ENCODE data around the gene GBGT1.

GBGT1 gene

GRCh38 chr9:133122605-133122934, 41.1 kb downstream of the GBGT1 start:
- H3K9ac ChIP-seq (ENCODE audit: low read length): no peak overlapping the region
- WGBS (ENCODE audit: extremely low coverage, insufficient coverage, insufficient read length): no CpG with 5 or more reads among the region's 4 CpGs

GRCh38 chr9:133121915-133122550, 41.7 kb downstream of the GBGT1 start:
- peaks cover 5% of the 10 kb centered on the region for H3K79me1 ChIP-seq (ENCODE audit: low read length)
- peak in 1 of 2 donors; percentile 22 for DNase-seq
- H2BK5ac ChIP-seq (ENCODE audit: low read depth, low read length, poor library complexity): no peak overlapping the region
- no peak overlapping the region for H2AFZ ChIP-seq (ENCODE audit: insufficient read depth, low read length, poor library complexity)
- H4K8ac ChIP-seq (ENCODE audit: low read depth, low read length): no peak overlapping the region
- H2BK12ac ChIP-seq (ENCODE audit: low read length): no peak overlapping the region
- peaks cover 5% of the 10 kb centered on the region for H3K9me3 ChIP-seq (ENCODE audit: insufficient read depth, low read depth, low read length)
- H3K27ac ChIP-seq (ENCODE audit: low read depth, low read length): no peak overlapping the region
- no peak overlapping the region for H2AK5ac ChIP-seq (ENCODE audit: low read length)
- no peaks in the 10 kb centered on the region for H3K36me3 ChIP-seq (ENCODE audit: control insufficient read depth in 1 of 2, insufficient read depth in 2 of 2, low read length in 2 of 2)
- H2BK120ac ChIP-seq (ENCODE audit: insufficient read depth, low read length, poor library complexity): no peak overlapping the region
- no peak overlapping the region for H4K91ac ChIP-seq (ENCODE audit: low read depth, low read length)
- H3K4ac ChIP-seq (ENCODE audit: low read depth, low read length): no peak overlapping the region
- H3K4me1 ChIP-seq (ENCODE audit: control insufficient read depth in 1 of 2, insufficient read depth in 2 of 2, low read length in 2 of 2): peaks cover 25 to 26% of the 10 kb centered on the region in 2 experiments
- H3K4me3 ChIP-seq (ENCODE audit: low read depth, low read length): no peak overlapping the region
- peaks cover 6% of the 10 kb centered on the region for H3K79me2 ChIP-seq (ENCODE audit: control insufficient read depth, insufficient read depth, low read length, poor library complexity)
- no peak overlapping the region for H3K14ac ChIP-seq (ENCODE audit: low read length)
- no peak overlapping the region for H3K23ac ChIP-seq (ENCODE audit: low read length)
- no peak overlapping the region for H4K12ac ChIP-seq (ENCODE audit: low read depth, low read length)
- H3K18ac ChIP-seq (ENCODE audit: low read length): no peak overlapping the region
- H3K9ac ChIP-seq (ENCODE audit: low read length): no peak overlapping the region
- no peak overlapping the region for H3K4me2 ChIP-seq (ENCODE audit: low read length)
- no CpG with 5 or more reads among the region's 8 CpGs for WGBS (ENCODE audit: extremely low coverage, insufficient coverage, insufficient read length)
- no peaks in the 10 kb centered on the region for H3K27me3 ChIP-seq (ENCODE audit: insufficient read depth, low read length)

More at GRCh38 chr9:133122605-133122934, 41.1 kb downstream of the GBGT1 start:
- Histone ChIP-seq H3K4me1 (ENCODE audit: control insufficient read depth in 1 of 2, insufficient read depth in 2 of 2, low read length in 2 of 2) (peaks cover 28 to 29% of the 10 kb centered on the region in 2 experiments), H3K36me3 (ENCODE audit: control insufficient read depth in 1 of 2, insufficient read depth in 2 of 2, low read length in 2 of 2) (peaks cover 0 to 2% of the 10 kb centered on the region in 2 experiments), H3K4ac (ENCODE audit: low read depth, low read length) (no peak overlapping the region), H3K4me3 (ENCODE audit: low read depth, low read length) (no peak overlapping the region), H4K8ac (ENCODE audit: low read depth, low read length) (no peak overlapping the region), H4K12ac (ENCODE audit: low read depth, low read length) (no peak overlapping the region), H2AFZ (ENCODE audit: insufficient read depth, low read length, poor library complexity) (no peak overlapping the region), H4K91ac (ENCODE audit: low read depth, low read length) (no peak overlapping the region), H3K4me2 (ENCODE audit: low read length) (no peak overlapping the region), H3K23ac (ENCODE audit: low read length) (no peak overlapping the region), H3K14ac (ENCODE audit: low read length) (no peak overlapping the region), H3K79me2 (ENCODE audit: control insufficient read depth, insufficient read depth, low read length, poor library complexity) (peaks cover 6% of the 10 kb centered on the region), H2BK120ac (ENCODE audit: insufficient read depth, low read length, poor library complexity) (no peak overlapping the region), H3K27ac (ENCODE audit: low read depth, low read length) (no peak overlapping the region), H3K79me1 (ENCODE audit: low read length) (peaks cover 5% of the 10 kb centered on the region), H2BK5ac (ENCODE audit: low read depth, low read length, poor library complexity) (no peak overlapping the region), H3K27me3 (ENCODE audit: insufficient read depth, low read length) (no peaks in the 10 kb centered on the region), H2AK5ac (ENCODE audit: low read length) (no peak overlapping the region), H2BK12ac (ENCODE audit: low read length) (no peak overlapping the region), H3K18ac (ENCODE audit: low read length) (no peak overlapping the region), H3K9me3 (ENCODE audit: insufficient read depth, low read depth, low read length) (peaks cover 5% of the 10 kb centered on the region)
- DNase-seq: no peak

GRCh38 chr9:133121198-133121914, 42.4 kb downstream of the GBGT1 start, which contains the start of gene RALGDS:
Gene RALGDS (minus strand): TSS chr9:133121240. CDS start chr9:133121154, 86 bp downstream.
- Histone ChIP-seq H3K9ac (ENCODE audit: low read length) (peak within 1 kb of the TSS; percentile 69), H3K36me3 (ENCODE audit: control insufficient read depth in 1 of 2, insufficient read depth in 2 of 2, low read length in 2 of 2) (no peaks in the 10 kb centered on the region), H2BK120ac (ENCODE audit: insufficient read depth, low read length, poor library complexity) (peak within 1 kb of the TSS; percentile 57), H3K18ac (ENCODE audit: low read length) (peak within 1 kb of the TSS; percentile 71), H3K79me1 (ENCODE audit: low read length) (peaks cover 5% of the 10 kb centered on the region), H3K4me1 (ENCODE audit: control insufficient read depth in 1 of 2, insufficient read depth in 2 of 2, low read length in 2 of 2) (peaks cover 21 to 22% of the 10 kb centered on the region in 2 experiments), H2AFZ (ENCODE audit: insufficient read depth, low read length, poor library complexity) (peak within 1 kb of the TSS; percentile 73), H3K4ac (ENCODE audit: low read depth, low read length) (peak within 1 kb of the TSS; percentile 37), H3K23ac (ENCODE audit: low read length) (no peak within 1 kb of the TSS), H4K12ac (ENCODE audit: low read depth, low read length) (peak within 1 kb of the TSS; percentile 40), H3K27me3 (ENCODE audit: insufficient read depth, low read length) (no peaks in the 10 kb centered on the region), H2BK12ac (ENCODE audit: low read length) (no peak within 1 kb of the TSS), H2AK5ac (ENCODE audit: low read length) (peak within 1 kb of the TSS; percentile 50), H3K79me2 (ENCODE audit: control insufficient read depth, insufficient read depth, low read length, poor library complexity) (peaks cover 6% of the 10 kb centered on the region), H3K27ac (ENCODE audit: low read depth, low read length) (no peak within 1 kb of the TSS), H4K91ac (ENCODE audit: low read depth, low read length) (peak within 1 kb of the TSS; percentile 48), H4K8ac (ENCODE audit: low read depth, low read length) (peak within 1 kb of the TSS; percentile 76), H3K4me2 (ENCODE audit: low read length) (peak within 1 kb of the TSS; percentile 95), H2BK5ac (ENCODE audit: low read depth, low read length, poor library complexity) (peak within 1 kb of the TSS; percentile 12), H3K4me3 (ENCODE audit: low read depth, low read length) (peak within 1 kb of the TSS; percentile 79), H3K9me3 (ENCODE audit: insufficient read depth, low read depth, low read length) (peaks cover 5% of the 10 kb centered on the region), H3K14ac (ENCODE audit: low read length) (peak within 1 kb of the TSS; percentile 84)
- DNase-seq: peak; percentile 83 to 87
- WGBS (ENCODE audit: extremely low coverage, insufficient coverage, insufficient read length): no CpG with 5 or more reads among the region's 53 CpGs

GRCh38 chr9:133120501-133121197, 43.1 kb downstream of the GBGT1 start:
- peaks cover 6% of the 10 kb centered on the region for H3K79me2 ChIP-seq (ENCODE audit: control insufficient read depth, insufficient read depth, low read length, poor library complexity)
- H3K27ac ChIP-seq (ENCODE audit: low read depth, low read length): no peak overlapping the region
- peaks cover 22 to 27% of the 10 kb centered on the region in 2 experiments for H3K4me1 ChIP-seq (ENCODE audit: control insufficient read depth in 1 of 2, insufficient read depth in 2 of 2, low read length in 2 of 2)
- H2BK120ac ChIP-seq (ENCODE audit: insufficient read depth, low read length, poor library complexity): peak overlapping the region; percentile 57
- H3K36me3 ChIP-seq (ENCODE audit: control insufficient read depth in 1 of 2, insufficient read depth in 2 of 2, low read length in 2 of 2): no peaks in the 10 kb centered on the region
- H2AFZ ChIP-seq (ENCODE audit: insufficient read depth, low read length, poor library complexity): peak overlapping the region; percentile 73
- H4K8ac ChIP-seq (ENCODE audit: low read depth, low read length): peak overlapping the region; percentile 76
- peak overlapping the region; percentile 37 for H3K4ac ChIP-seq (ENCODE audit: low read depth, low read length)
- H3K4me3 ChIP-seq (ENCODE audit: low read depth, low read length): peak overlapping the region; percentile 79
- no peaks in the 10 kb centered on the region for H3K27me3 ChIP-seq (ENCODE audit: insufficient read depth, low read length)
- H3K79me1 ChIP-seq (ENCODE audit: low read length): peaks cover 5% of the 10 kb centered on the region
- no peak overlapping the region for H2BK12ac ChIP-seq (ENCODE audit: low read length)
- H4K91ac ChIP-seq (ENCODE audit: low read depth, low read length): peak overlapping the region; percentile 48
- peak overlapping the region; percentile 40 for H4K12ac ChIP-seq (ENCODE audit: low read depth, low read length)
- peak overlapping the region; percentile 50 for H2AK5ac ChIP-seq (ENCODE audit: low read length)
- H2BK5ac ChIP-seq (ENCODE audit: low read depth, low read length, poor library complexity): peak overlapping the region; percentile 12
- peak overlapping the region; percentile 95 for H3K4me2 ChIP-seq (ENCODE audit: low read length)
- peak overlapping the region; percentile 69 for H3K9ac ChIP-seq (ENCODE audit: low read length)
- peak overlapping the region; percentile 71 for H3K18ac ChIP-seq (ENCODE audit: low read length)
- H3K14ac ChIP-seq (ENCODE audit: low read length): peak overlapping the region; percentile 84
- H3K23ac ChIP-seq (ENCODE audit: low read length): no peak overlapping the region
- H3K9me3 ChIP-seq (ENCODE audit: insufficient read depth, low read depth, low read length): peaks cover 5% of the 10 kb centered on the region
- whole genome bisulfite sequencing (ENCODE audit: extremely low coverage, insufficient coverage, insufficient read length): no CpG with 5 or more reads among the region's 66 CpGs
- peak in 1 of 2 donors; percentile 56 for DNase-seq

All from trophoblast cell (in vitro differentiated cells and primary cell).